ENCODE data around the gene OPRM1.
"Not testable (repeated sequence)": the region's sequence is repeated elsewhere in the genome, so short reads cannot be mapped to it uniquely, and the experiment has no call there.

Gene OPRM1

GRCh38 chr6:154239392-154239791 is 200.4 kb downstream of the OPRM1 start:
- TF ChIP-seq CTCF (conservative IDR thresholded peaks at IDR 0.05), result no peak

GRCh38 chr6:154241061-154241460 is 202.0 kb downstream of the OPRM1 start:
- not testable (repeated sequence) for H3K27ac ChIP-seq

More at GRCh38 chr6:154239392-154239791, 200.4 kb downstream of the OPRM1 start:
- H3K27ac ChIP-seq, result no peak overlapping the region

GRCh38 chr6:154241581-154241980 is 202.5 kb downstream of the OPRM1 start:
- TF ChIP-seq ZFX (IDR thresholded peaks at IDR 0.05), result no peak
- TF ChIP-seq CTCF (conservative IDR thresholded peaks at IDR 0.05), result no peak
- no peak overlapping the region for H3K27ac ChIP-seq

- no peak overlapping the region for H3K27ac ChIP-seq
- no peak for TF ChIP-seq ZFX (IDR thresholded peaks at IDR 0.05)
- no peak for TF ChIP-seq CTCF (conservative IDR thresholded peaks at IDR 0.05)
Observed at GRCh38 chr6:154242617-154243357, 203.7 kb downstream of the OPRM1 start.

GRCh38 chr6:154243793-154244750 is 205.0 kb downstream of the OPRM1 start:
- no peak overlapping the region for H3K27ac ChIP-seq

GRCh38 chr6:154245506-154245905 is 206.5 kb downstream of the OPRM1 start:
- TF ChIP-seq ZFX (IDR thresholded peaks at IDR 0.05) (no peak), CTCF (conservative IDR thresholded peaks at IDR 0.05) (no peak)
- no peak overlapping the region for H3K27ac ChIP-seq

More at GRCh38 chr6:154243793-154244750, 205.0 kb downstream of the OPRM1 start:
- TF ChIP-seq ZFX (IDR thresholded peaks at IDR 0.05) (no peak), CTCF (conservative IDR thresholded peaks at IDR 0.05) (no peak)

GRCh38 chr6:154246723-154247118 is 207.7 kb downstream of the OPRM1 start:
- no peak overlapping the region for H3K27ac ChIP-seq
- TF ChIP-seq CTCF (conservative IDR thresholded peaks at IDR 0.05) (no peak), ZFX (IDR thresholded peaks at IDR 0.05) (no peak)
